ENCODE data around the gene CLMN.
"Not testable (repeated sequence)": the region's sequence is repeated elsewhere in the genome, so short reads cannot be mapped to it uniquely, and the experiment has no call there.

CLMN gene

GRCh38 chr14:95142208-95142607 is 177.5 kb downstream of the CLMN start:
- H3K36me3 ChIP-seq (ENCODE audit: control insufficient read depth, insufficient read depth, low read length): peaks cover 10% of the 10 kb centered on the region
- no peaks in the 10 kb centered on the region for H3K4me1 ChIP-seq (ENCODE audit: control insufficient read depth, insufficient read depth, low read length, poor library complexity, severe bottlenecking)
- H3K27ac ChIP-seq (ENCODE audit: low read depth, low read length, severe bottlenecking): no peak overlapping the region
- peaks cover 21% of the 10 kb centered on the region for H3K9me3 ChIP-seq (ENCODE audit: control insufficient read depth, low read length)
- H3K4me3 ChIP-seq (ENCODE audit: extremely low read depth, insufficient read depth, low read length, poor library complexity, severe bottlenecking): no peak overlapping the region
- WGBS, 2 experiments (ENCODE audit: insufficient coverage in 2 of 2): 95 to 100% methylated on average over 1 to 2 of the region's 2 CpGs

- H3K27ac ChIP-seq (ENCODE audit: low read depth, low read length, severe bottlenecking): no peak overlapping the region
- H3K4me3 ChIP-seq (ENCODE audit: extremely low read depth, insufficient read depth, low read length, poor library complexity, severe bottlenecking): no peak overlapping the region
- no CpG with 5 or more reads among the region's 1 CpG for WGBS, 2 experiments (ENCODE audit: insufficient coverage in 2 of 2)
- H3K36me3 ChIP-seq (ENCODE audit: control insufficient read depth, insufficient read depth, low read length): peaks cover 7% of the 10 kb centered on the region
- peaks cover 18% of the 10 kb centered on the region for H3K9me3 ChIP-seq (ENCODE audit: control insufficient read depth, low read length)
- H3K4me1 ChIP-seq (ENCODE audit: control insufficient read depth, insufficient read depth, low read length, poor library complexity, severe bottlenecking): no peaks in the 10 kb centered on the region
Measured at GRCh38 chr14:95141684-95142083, 178.0 kb downstream of the CLMN start.

- H3K4me3 ChIP-seq (ENCODE audit: extremely low read depth, insufficient read depth, low read length, poor library complexity, severe bottlenecking): no peak overlapping the region
- peaks cover 4% of the 10 kb centered on the region for H3K36me3 ChIP-seq (ENCODE audit: control insufficient read depth, insufficient read depth, low read length)
- no CpG with 5 or more reads among the region's 5 CpGs for WGBS, 2 experiments (ENCODE audit: insufficient coverage in 2 of 2)
- H3K27ac ChIP-seq (ENCODE audit: low read depth, low read length, severe bottlenecking): no peak overlapping the region
- H3K9me3 ChIP-seq (ENCODE audit: control insufficient read depth, low read length): peaks cover 8% of the 10 kb centered on the region
- H3K4me1 ChIP-seq (ENCODE audit: control insufficient read depth, insufficient read depth, low read length, poor library complexity, severe bottlenecking): no peaks in the 10 kb centered on the region
Measured at GRCh38 chr14:95140060-95140858, 179.4 kb downstream of the CLMN start.

- Histone ChIP-seq H3K36me3 (ENCODE audit: control insufficient read depth, insufficient read depth, low read length) (peaks cover 8% of the 10 kb centered on the region), H3K4me3 (ENCODE audit: extremely low read depth, insufficient read depth, low read length, poor library complexity, severe bottlenecking) (no peak overlapping the region), H3K4me1 (ENCODE audit: control insufficient read depth, insufficient read depth, low read length, poor library complexity, severe bottlenecking) (no peaks in the 10 kb centered on the region), H3K27ac (ENCODE audit: low read depth, low read length, severe bottlenecking) (no peak overlapping the region), H3K9me3 (ENCODE audit: control insufficient read depth, low read length) (no peaks in the 10 kb centered on the region)
- no CpG with 5 or more reads among the region's 1 CpG for WGBS, 2 experiments (ENCODE audit: insufficient coverage in 2 of 2)
Measured at GRCh38 chr14:95138876-95139275, 180.8 kb downstream of the CLMN start.

- WGBS, 2 experiments (ENCODE audit: insufficient coverage in 2 of 2): 69% methylated on average over 2 of the region's 5 CpGs; no CpG with 5 or more reads in 1 of the 2 experiments
- H3K4me1 ChIP-seq (ENCODE audit: control insufficient read depth, insufficient read depth, low read length, poor library complexity, severe bottlenecking); H3K9me3 ChIP-seq (ENCODE audit: control insufficient read depth, low read length); H3K27ac ChIP-seq (ENCODE audit: low read depth, low read length, severe bottlenecking); H3K36me3 ChIP-seq (ENCODE audit: control insufficient read depth, insufficient read depth, low read length); H3K4me3 ChIP-seq (ENCODE audit: extremely low read depth, insufficient read depth, low read length, poor library complexity, severe bottlenecking): not testable (repeated sequence)
Measured at GRCh38 chr14:95138455-95138854, 181.3 kb downstream of the CLMN start.

GRCh38 chr14:95137804-95138167 is 181.9 kb downstream of the CLMN start:
- Histone ChIP-seq H3K27ac (ENCODE audit: low read depth, low read length, severe bottlenecking) (no peak overlapping the region), H3K4me3 (ENCODE audit: extremely low read depth, insufficient read depth, low read length, poor library complexity, severe bottlenecking) (no peak overlapping the region), H3K36me3 (ENCODE audit: control insufficient read depth, insufficient read depth, low read length) (peaks cover 8% of the 10 kb centered on the region)

GRCh38 chr14:95137164-95137803 is 182.4 kb downstream of the CLMN start:
- Histone ChIP-seq H3K27ac (ENCODE audit: low read depth, low read length, severe bottlenecking) (no peak overlapping the region), H3K4me3 (ENCODE audit: extremely low read depth, insufficient read depth, low read length, poor library complexity, severe bottlenecking) (no peak overlapping the region), H3K9me3 (ENCODE audit: control insufficient read depth, low read length) (no peaks in the 10 kb centered on the region), H3K36me3 (ENCODE audit: control insufficient read depth, insufficient read depth, low read length) (peaks cover 12% of the 10 kb centered on the region), H3K4me1 (ENCODE audit: control insufficient read depth, insufficient read depth, low read length, poor library complexity, severe bottlenecking) (no peaks in the 10 kb centered on the region)

More at GRCh38 chr14:95137804-95138167, 181.9 kb downstream of the CLMN start:
- WGBS, 2 experiments (ENCODE audit: insufficient coverage in 2 of 2): 77% methylated on average over 4 of the region's 5 CpGs; no CpG with 5 or more reads in 1 of the 2 experiments
- Histone ChIP-seq H3K4me1 (ENCODE audit: control insufficient read depth, insufficient read depth, low read length, poor library complexity, severe bottlenecking) (no peaks in the 10 kb centered on the region), H3K9me3 (ENCODE audit: control insufficient read depth, low read length) (no peaks in the 10 kb centered on the region)

GRCh38 chr14:95136631-95137030 is 183.1 kb downstream of the CLMN start:
- Histone ChIP-seq H3K36me3 (ENCODE audit: control insufficient read depth, insufficient read depth, low read length) (peaks cover 14% of the 10 kb centered on the region), H3K27ac (ENCODE audit: low read depth, low read length, severe bottlenecking) (no peak overlapping the region), H3K9me3 (ENCODE audit: control insufficient read depth, low read length) (no peaks in the 10 kb centered on the region), H3K4me3 (ENCODE audit: extremely low read depth, insufficient read depth, low read length, poor library complexity, severe bottlenecking) (no peak overlapping the region), H3K4me1 (ENCODE audit: control insufficient read depth, insufficient read depth, low read length, poor library complexity, severe bottlenecking) (no peaks in the 10 kb centered on the region)
- 88% methylated on average over 1 of the region's 1 CpG; no CpG with 5 or more reads in 1 of the 2 experiments for WGBS, 2 experiments (ENCODE audit: insufficient coverage in 2 of 2)

- H3K9me3 ChIP-seq (ENCODE audit: control insufficient read depth, low read length): no peaks in the 10 kb centered on the region
- H3K36me3 ChIP-seq (ENCODE audit: control insufficient read depth, insufficient read depth, low read length): peaks cover 21% of the 10 kb centered on the region
- no peaks in the 10 kb centered on the region for H3K4me1 ChIP-seq (ENCODE audit: control insufficient read depth, insufficient read depth, low read length, poor library complexity, severe bottlenecking)
- H3K4me3 ChIP-seq (ENCODE audit: extremely low read depth, insufficient read depth, low read length, poor library complexity, severe bottlenecking): no peak overlapping the region
- WGBS, 2 experiments (ENCODE audit: insufficient coverage in 2 of 2): 98 to 100% methylated on average over 2 to 8 of the region's 8 CpGs
- H3K27ac ChIP-seq (ENCODE audit: low read depth, low read length, severe bottlenecking): no peak overlapping the region
Measured at GRCh38 chr14:95134304-95134933, 185.3 kb downstream of the CLMN start.

GRCh38 chr14:95133282-95133681 is 186.4 kb downstream of the CLMN start:
- Histone ChIP-seq H3K36me3 (ENCODE audit: control insufficient read depth, insufficient read depth, low read length) (peaks cover 21% of the 10 kb centered on the region), H3K4me1 (ENCODE audit: control insufficient read depth, insufficient read depth, low read length, poor library complexity, severe bottlenecking) (no peaks in the 10 kb centered on the region), H3K9me3 (ENCODE audit: control insufficient read depth, low read length) (no peaks in the 10 kb centered on the region), H3K27ac (ENCODE audit: low read depth, low read length, severe bottlenecking) (no peak overlapping the region), H3K4me3 (ENCODE audit: extremely low read depth, insufficient read depth, low read length, poor library complexity, severe bottlenecking) (no peak overlapping the region)
- 80 to 85% methylated on average over 1 to 2 of the region's 2 CpGs for WGBS, 2 experiments (ENCODE audit: insufficient coverage in 2 of 2)

GRCh38 chr14:95132760-95133159 is 186.9 kb downstream of the CLMN start:
- H3K36me3 ChIP-seq (ENCODE audit: control insufficient read depth, insufficient read depth, low read length): peaks cover 21% of the 10 kb centered on the region
- H3K27ac ChIP-seq (ENCODE audit: low read depth, low read length, severe bottlenecking): no peak overlapping the region
- no CpG with 5 or more reads among the region's 5 CpGs for WGBS, 2 experiments (ENCODE audit: insufficient coverage in 2 of 2)
- H3K9me3 ChIP-seq (ENCODE audit: control insufficient read depth, low read length): no peaks in the 10 kb centered on the region
- no peak overlapping the region for H3K4me3 ChIP-seq (ENCODE audit: extremely low read depth, insufficient read depth, low read length, poor library complexity, severe bottlenecking)
- no peaks in the 10 kb centered on the region for H3K4me1 ChIP-seq (ENCODE audit: control insufficient read depth, insufficient read depth, low read length, poor library complexity, severe bottlenecking)
